NB4 (cell line): ENCODE data around the gene LEKR1.

Experiments
- CTCF ChIP-seq: IDR thresholded peaks from one replicate; pipeline ENCODE4 v1.5.1; 2012; ENCODE audit warnings: low read depth, low read length
- POLR2A ChIP-seq: IDR thresholded peaks from 2 replicates; pipeline ENCODE4 v1.6.1; 2011; ENCODE audit warnings: mild to moderate bottlenecking; ENCODE audit not compliant: insufficient read length; ENCODE audit errors: extremely low read depth

- no peak for TF ChIP-seq POLR2A
- TF ChIP-seq CTCF = no peak
Measured at GRCh38 chr3:156899951-156900350, 73.8 kb downstream of the LEKR1 start.
